HepG2 (cell line): ENCODE data around the gene ZNF511. TPM values are rescaled to one million over a fixed set of nuclear protein-coding genes. Genes with fewer than 3 reads are reported as not detected.

Experiments used
- ZNF263 ChIP-seq: sonication (generic); formaldehyde crosslinking; IDR thresholded peaks from 2 replicates; pipeline ENCODE4 v1.4.0; 2020; ENCODE audit warnings: missing genetic modification reagents
- polyA plus RNA-seq, 8 experiments: library from polyadenylated mRNA; depleted of rRNA in 3 of 8; stranded (reverse) in 7 of 8; unstranded in 1 of 8; fragments of >200 nt; fragmentation: Illumina TruSeq in 4 of 8; extraction: Trizol in 4 of 8; gene quantifications; 2 replicates each; pipeline versions ENCODE4 v1.2.1 to v1.2.3, GENCODE V29; 2011 to 2016; ENCODE audit warnings: low read depth in 4 of 8, missing spikeins in 1 of 8, mixed read lengths in 1 of 8; ENCODE audit not compliant: insufficient read depth in 1 of 8
- total RNA-seq, 5 experiments: library from RNA; depleted of rRNA; stranded (reverse); fragments of >200 nt; fragmentation: Illumina TruSeq; extraction: Trizol; gene quantifications; 2 replicates each; pipeline ENCODE4 v1.2.3, GENCODE V29; 2016; ENCODE audit warnings: low read depth in 1 of 5
- TF ChIP-seq, protein P1 (sequence below): sonication (generic); formaldehyde crosslinking; IDR thresholded peaks from 2 replicates; pipeline ENCODE4 v1.4.0; 2020; ENCODE audit warnings: missing genetic modification reagents
- TF ChIP-seq, protein P2 (sequence below): sonication (generic); formaldehyde crosslinking; IDR thresholded peaks from 2 replicates; pipeline ENCODE4 v1.8.1; 2023; ENCODE audit warnings: missing genetic modification reagents, inconsistent platforms, borderline replicate concordance
- TF ChIP-seq, protein P3 (sequence below): sonication (generic); formaldehyde crosslinking; IDR thresholded peaks from 2 replicates; pipeline ENCODE4 v1.5.0; 2020; ENCODE audit warnings: missing genetic modification reagents

Gene ZNF511
- total and polyA plus RNA-seq, 2 of the 13 experiments (the other 11 are each of a cell fraction or from before 2014, with no cell fraction given): 35.6 to 66.4 TPM

DNA sequence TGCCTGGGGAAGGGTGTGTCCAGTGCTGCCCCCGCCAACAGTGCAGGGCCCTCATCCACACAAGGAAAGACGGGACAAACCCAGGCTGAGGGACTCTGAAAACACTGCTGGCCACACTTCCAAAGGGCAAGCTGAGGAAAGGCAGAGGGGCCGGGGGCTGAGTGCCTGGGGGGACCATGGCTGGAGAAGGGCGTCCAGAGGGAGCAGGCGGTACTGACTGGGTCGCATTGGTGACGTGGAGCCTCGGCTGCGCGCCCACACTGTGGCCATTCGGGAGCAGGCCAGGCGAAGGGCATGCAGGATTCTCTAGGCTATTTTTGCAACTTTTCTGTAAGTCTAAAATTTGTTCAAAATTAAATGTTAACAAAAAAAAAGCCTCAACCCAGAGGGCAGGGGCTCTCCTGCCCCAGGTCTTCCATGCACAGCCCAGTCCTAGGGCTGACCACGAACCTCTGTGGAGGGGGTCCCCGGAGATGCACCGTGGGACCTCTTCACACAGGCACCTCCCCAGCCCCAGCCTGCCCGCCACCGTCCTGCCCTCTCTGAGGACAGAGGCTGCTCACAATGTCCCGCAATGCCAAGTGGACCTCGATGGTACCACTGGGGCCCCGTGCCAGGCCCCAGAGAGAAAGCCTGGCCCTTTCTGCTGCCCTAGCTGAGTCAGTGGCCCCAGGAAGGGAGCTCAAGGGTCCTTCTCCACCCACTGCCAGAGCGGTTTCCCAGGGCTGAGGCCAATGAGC is 42.5 kb upstream of the ZNF511 start (continued):
- TF ChIP-seq, protein P1, sequence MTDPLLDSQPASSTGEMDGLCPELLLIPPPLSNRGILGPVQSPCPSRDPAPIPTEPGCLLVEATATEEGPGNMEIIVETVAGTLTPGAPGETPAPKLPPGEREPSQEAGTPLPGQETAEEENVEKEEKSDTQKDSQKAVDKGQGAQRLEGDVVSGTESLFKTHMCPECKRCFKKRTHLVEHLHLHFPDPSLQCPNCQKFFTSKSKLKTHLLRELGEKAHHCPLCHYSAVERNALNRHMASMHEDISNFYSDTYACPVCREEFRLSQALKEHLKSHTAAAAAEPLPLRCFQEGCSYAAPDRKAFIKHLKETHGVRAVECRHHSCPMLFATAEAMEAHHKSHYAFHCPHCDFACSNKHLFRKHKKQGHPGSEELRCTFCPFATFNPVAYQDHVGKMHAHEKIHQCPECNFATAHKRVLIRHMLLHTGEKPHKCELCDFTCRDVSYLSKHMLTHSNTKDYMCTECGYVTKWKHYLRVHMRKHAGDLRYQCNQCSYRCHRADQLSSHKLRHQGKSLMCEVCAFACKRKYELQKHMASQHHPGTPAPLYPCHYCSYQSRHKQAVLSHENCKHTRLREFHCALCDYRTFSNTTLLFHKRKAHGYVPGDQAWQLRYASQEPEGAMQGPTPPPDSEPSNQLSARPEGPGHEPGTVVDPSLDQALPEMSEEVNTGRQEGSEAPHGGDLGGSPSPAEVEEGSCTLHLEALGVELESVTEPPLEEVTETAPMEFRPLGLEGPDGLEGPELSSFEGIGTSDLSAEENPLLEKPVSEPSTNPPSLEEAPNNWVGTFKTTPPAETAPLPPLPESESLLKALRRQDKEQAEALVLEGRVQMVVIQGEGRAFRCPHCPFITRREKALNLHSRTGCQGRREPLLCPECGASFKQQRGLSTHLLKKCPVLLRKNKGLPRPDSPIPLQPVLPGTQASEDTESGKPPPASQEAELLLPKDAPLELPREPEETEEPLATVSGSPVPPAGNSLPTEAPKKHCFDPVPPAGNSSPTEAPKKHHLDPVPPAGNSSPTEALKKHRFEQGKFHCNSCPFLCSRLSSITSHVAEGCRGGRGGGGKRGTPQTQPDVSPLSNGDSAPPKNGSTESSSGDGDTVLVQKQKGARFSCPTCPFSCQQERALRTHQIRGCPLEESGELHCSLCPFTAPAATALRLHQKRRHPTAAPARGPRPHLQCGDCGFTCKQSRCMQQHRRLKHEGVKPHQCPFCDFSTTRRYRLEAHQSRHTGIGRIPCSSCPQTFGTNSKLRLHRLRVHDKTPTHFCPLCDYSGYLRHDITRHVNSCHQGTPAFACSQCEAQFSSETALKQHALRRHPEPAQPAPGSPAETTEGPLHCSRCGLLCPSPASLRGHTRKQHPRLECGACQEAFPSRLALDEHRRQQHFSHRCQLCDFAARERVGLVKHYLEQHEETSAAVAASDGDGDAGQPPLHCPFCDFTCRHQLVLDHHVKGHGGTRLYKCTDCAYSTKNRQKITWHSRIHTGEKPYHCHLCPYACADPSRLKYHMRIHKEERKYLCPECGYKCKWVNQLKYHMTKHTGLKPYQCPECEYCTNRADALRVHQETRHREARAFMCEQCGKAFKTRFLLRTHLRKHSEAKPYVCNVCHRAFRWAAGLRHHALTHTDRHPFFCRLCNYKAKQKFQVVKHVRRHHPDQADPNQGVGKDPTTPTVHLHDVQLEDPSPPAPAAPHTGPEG (CRISPR knock-in tag): no peak
- TF ChIP-seq, protein P2, sequence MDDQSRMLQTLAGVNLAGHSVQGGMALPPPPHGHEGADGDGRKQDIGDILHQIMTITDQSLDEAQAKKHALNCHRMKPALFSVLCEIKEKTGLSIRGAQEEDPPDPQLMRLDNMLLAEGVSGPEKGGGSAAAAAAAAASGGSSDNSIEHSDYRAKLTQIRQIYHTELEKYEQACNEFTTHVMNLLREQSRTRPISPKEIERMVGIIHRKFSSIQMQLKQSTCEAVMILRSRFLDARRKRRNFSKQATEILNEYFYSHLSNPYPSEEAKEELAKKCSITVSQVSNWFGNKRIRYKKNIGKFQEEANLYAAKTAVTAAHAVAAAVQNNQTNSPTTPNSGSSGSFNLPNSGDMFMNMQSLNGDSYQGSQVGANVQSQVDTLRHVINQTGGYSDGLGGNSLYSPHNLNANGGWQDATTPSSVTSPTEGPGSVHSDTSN (CRISPR knock-in tag): no peak
- TF ChIP-seq ZNF263 (CRISPR knock-in tag): no peak
- TF ChIP-seq, protein P3, sequence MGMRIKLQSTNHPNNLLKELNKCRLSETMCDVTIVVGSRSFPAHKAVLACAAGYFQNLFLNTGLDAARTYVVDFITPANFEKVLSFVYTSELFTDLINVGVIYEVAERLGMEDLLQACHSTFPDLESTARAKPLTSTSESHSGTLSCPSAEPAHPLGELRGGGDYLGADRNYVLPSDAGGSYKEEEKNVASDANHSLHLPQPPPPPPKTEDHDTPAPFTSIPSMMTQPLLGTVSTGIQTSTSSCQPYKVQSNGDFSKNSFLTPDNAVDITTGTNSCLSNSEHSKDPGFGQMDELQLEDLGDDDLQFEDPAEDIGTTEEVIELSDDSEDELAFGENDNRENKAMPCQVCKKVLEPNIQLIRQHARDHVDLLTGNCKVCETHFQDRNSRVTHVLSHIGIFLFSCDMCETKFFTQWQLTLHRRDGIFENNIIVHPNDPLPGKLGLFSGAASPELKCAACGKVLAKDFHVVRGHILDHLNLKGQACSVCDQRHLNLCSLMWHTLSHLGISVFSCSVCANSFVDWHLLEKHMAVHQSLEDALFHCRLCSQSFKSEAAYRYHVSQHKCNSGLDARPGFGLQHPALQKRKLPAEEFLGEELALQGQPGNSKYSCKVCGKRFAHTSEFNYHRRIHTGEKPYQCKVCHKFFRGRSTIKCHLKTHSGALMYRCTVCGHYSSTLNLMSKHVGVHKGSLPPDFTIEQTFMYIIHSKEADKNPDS: no peak
